OCI-LY7 (cell line): ENCODE measurements around the gene GAR1.

Experiments used
- EZH2phosphoT487 ChIP-seq: fragments of 200-600 bp; sonication (generic); IDR thresholded peaks from 2 replicates; pipeline ENCODE4 v1.6.1; 2018; ENCODE audit warnings: low read depth, borderline replicate concordance, mild to moderate bottlenecking, mixed run types, antibody characterized with exemption, low read length, moderate library complexity, mixed read lengths
- TF ChIP-seq, protein P1 (sequence below): fragments of 200-600 bp; sonication (generic); conservative IDR thresholded peaks from 2 replicates; pipeline ENCODE4 v1.5.1; 2014; ENCODE audit warnings: mild to moderate bottlenecking, antibody characterized with exemption, low read length, moderate library complexity, mixed read lengths

DNA sequence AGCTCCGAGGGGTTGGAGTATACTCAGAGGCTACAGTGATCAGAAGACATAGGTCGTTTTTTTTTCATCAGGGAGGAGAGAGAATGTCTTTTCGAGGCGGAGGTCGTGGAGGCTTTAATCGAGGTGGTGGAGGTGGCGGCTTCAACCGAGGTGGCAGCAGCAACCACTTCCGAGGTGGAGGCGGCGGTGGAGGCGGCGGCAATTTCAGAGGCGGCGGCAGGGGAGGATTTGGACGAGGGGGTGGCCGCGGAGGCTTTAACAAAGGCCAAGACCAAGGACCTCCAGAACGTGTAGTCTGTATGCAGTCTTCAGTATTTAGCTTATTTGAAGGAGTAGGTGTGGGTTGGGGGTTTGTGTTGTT is 500 bp downstream of the GAR1 start:
- TF ChIP-seq, protein P1, sequence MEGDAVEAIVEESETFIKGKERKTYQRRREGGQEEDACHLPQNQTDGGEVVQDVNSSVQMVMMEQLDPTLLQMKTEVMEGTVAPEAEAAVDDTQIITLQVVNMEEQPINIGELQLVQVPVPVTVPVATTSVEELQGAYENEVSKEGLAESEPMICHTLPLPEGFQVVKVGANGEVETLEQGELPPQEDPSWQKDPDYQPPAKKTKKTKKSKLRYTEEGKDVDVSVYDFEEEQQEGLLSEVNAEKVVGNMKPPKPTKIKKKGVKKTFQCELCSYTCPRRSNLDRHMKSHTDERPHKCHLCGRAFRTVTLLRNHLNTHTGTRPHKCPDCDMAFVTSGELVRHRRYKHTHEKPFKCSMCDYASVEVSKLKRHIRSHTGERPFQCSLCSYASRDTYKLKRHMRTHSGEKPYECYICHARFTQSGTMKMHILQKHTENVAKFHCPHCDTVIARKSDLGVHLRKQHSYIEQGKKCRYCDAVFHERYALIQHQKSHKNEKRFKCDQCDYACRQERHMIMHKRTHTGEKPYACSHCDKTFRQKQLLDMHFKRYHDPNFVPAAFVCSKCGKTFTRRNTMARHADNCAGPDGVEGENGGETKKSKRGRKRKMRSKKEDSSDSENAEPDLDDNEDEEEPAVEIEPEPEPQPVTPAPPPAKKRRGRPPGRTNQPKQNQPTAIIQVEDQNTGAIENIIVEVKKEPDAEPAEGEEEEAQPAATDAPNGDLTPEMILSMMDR: no peak
- no peak for TF ChIP-seq EZH2phosphoT487
